ENCODE results near the gene FXYD3.
"Not testable (repeated sequence)": the region's sequence is repeated elsewhere in the genome, so short reads cannot be mapped to it uniquely, and the experiment has no call there.

The FXYD3 gene

DNA sequence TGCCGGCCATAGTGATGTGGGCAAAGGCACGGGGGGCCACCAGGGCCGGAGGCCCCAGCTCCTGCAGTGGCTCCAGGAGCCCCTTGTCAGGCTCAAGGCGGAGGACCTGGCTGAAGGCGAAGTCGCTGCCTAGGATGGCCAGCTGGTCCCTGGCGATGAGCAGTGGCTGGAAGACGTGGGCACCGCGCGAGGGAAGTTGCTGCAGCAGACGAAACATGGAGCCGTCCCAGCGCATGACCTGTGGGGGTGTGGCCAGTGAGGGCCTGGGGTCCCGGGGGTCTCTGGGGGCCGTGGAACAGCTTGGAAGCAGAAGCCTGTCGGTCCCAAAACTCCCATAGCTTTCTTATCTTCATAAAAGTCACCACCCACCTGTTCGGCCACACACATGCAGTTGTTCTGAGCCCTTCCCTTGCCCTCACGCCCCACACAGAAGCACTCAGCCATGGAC, 9.7 kb downstream of the FXYD3 start:
- FAIRE-seq: no peak

GRCh38 chr19:35125749-35126623, 10.4 kb downstream of the FXYD3 start:
- DNase-seq (ENCODE audit: insufficient read length, low spot score): no peak
- no peak for FAIRE-seq
- TF ChIP-seq CTCF (IDR thresholded peaks at IDR 0.05; ENCODE audit: insufficient read depth, missing control alignments): no peak

More for the DNA sequence above, 9.7 kb downstream of the FXYD3 start:
- TF ChIP-seq CTCF (IDR thresholded peaks at IDR 0.05; ENCODE audit: insufficient read depth, missing control alignments): no peak
- no peak for DNase-seq (ENCODE audit: insufficient read length, low spot score)

DNA sequence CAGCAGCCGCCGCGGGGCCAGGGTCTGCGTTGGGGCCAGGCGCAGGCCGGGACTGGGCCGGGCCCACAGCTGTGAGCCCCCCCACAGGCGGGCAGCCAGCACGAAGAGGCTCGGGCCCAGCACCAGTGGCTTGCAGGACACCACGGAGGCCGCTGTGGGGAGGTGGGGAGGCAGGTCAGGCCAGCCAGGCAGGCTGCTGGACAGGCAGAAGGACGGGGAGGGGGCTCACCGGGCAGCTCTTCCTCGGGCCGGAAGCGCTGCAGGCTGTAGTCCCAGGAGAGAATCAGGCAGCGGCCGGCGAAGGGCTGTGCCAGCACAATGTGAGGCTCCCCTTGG, 11.0 kb downstream of the FXYD3 start:
- FAIRE-seq (no peak), DNase-seq (ENCODE audit: insufficient read length, low spot score) (no peak)
- no peak for TF ChIP-seq CTCF (IDR thresholded peaks at IDR 0.05; ENCODE audit: insufficient read depth, missing control alignments)

DNA sequence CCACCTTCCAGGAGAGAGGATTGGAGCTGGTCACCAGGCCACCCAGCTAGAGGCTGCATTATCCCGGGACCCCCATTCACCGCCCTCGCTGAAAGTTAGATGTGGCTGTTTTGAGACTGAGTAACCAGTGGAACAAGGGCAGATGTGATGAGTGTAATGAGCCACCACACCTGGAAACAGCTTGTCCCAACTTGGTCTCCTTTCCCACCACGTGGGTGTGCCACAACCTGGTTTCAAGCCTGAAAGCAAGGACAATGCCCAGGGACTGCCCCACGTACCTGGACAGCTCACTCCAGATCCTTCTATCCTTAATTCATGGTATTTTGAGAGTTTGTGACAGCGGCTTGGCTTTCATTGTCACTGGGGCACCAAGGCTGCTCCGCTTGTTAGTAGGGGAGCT, 12.2 kb downstream of the FXYD3 start:
- DNase-seq (ENCODE audit: insufficient read length, low spot score) (no peak), FAIRE-seq (no peak)
- TF ChIP-seq CTCF (IDR thresholded peaks at IDR 0.05; ENCODE audit: insufficient read depth, missing control alignments): no peak

DNA sequence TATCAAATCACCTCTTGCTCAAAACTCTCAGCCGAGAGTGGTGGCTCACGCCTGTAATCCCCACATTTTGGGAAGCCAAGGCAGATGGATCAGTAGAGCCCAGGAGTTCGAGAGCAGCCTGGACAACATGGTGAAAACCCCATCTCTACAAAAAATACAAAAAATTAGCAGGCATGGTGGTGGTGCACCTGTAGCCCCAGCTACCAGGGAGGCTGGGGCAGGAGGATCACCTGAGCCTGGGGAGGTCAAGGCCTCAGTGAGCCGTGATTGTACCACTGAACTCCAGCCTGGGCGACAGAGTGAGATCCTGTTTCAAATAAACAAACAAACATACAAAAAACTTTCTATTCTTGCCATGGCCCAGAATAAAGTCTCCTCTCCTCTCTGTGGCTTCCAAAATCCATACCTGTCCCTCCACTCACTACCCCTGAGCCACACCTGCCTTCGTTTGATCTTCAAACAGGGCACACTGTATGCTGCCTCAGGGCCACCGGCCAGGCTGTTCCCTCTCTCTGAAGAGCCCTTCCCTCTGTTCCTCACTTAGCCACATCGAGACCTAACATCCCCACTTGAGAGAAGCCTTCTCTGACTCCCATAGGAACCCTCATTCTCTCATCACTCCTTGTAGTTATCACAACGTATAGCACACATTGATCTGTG, 12.9 kb downstream of the FXYD3 start:
- no peak for DNase-seq (ENCODE audit: insufficient read length, low spot score)
- no peak for FAIRE-seq
- no peak for TF ChIP-seq CTCF (IDR thresholded peaks at IDR 0.05; ENCODE audit: insufficient read depth, missing control alignments)

- FAIRE-seq; DNase-seq (ENCODE audit: insufficient read length, low spot score): not testable (repeated sequence)
Measured at GRCh38 chr19:35129724-35130274, 14.2 kb downstream of the FXYD3 start.

GRCh38 chr19:35130761-35131720, 15.4 kb downstream of the FXYD3 start:
- DNase-seq (ENCODE audit: insufficient read length, low spot score) (no peak), FAIRE-seq (no peak)
- TF ChIP-seq CTCF (IDR thresholded peaks at IDR 0.05; ENCODE audit: insufficient read depth, missing control alignments): no peak
